ENCODE measurements around the gene HIVEP1. TPM values are rescaled to one million over a fixed set of nuclear protein-coding genes. Genes with fewer than 3 reads are reported as not detected.

Gene HIVEP1
- total and polyA plus RNA-seq, 2 of the 8 experiments (the other 6 are each of a cell fraction or from before 2014, with no cell fraction given) = 22.6 to 23.1 TPM

GRCh38 chr6:11992086-11992485 is 20.0 kb upstream of the HIVEP1 start:
- Histone ChIP-seq H3K23me2 (ENCODE audit: low read depth, low read length) (no peaks in the 10 kb centered on the region), H3K4me1 (replicated peaks in 1 of 4; ENCODE audit: control insufficient read depth in 3 of 4, insufficient read depth in 4 of 4, low read length in 3 of 4) (no peaks in the 10 kb centered on the region; a peak in 1 of 7 replicates), H4K20me1 (replicated peaks in 1 of 2; ENCODE audit: control insufficient read depth in 1 of 2, insufficient read depth in 2 of 2, low read length in 2 of 2) (no peaks in the 10 kb centered on the region), H3K14ac (ENCODE audit: insufficient read length) (no peak overlapping the region), H3K9me3 (ENCODE audit: insufficient read depth in 2 of 2, low read depth in 1 of 2, low read length in 1 of 2) (no peaks in the 10 kb centered on the region), H3K56ac (replicated peaks; ENCODE audit: insufficient read length, low read depth, low read length) (no peak overlapping the region), H3K4me2 (ENCODE audit: insufficient read depth in 1 of 2, low read depth in 2 of 2, low read length in 2 of 2) (no peak overlapping the region), H3K79me1 (ENCODE audit: low read depth, low read length) (no peaks in the 10 kb centered on the region), H2BK20ac (ENCODE audit: low read length) (no peak overlapping the region), H3K36me3 (ENCODE audit: control insufficient read depth in 2 of 4, insufficient read depth in 4 of 4, low read length in 3 of 4) (no peaks in the 10 kb centered on the region), H2BK15ac (ENCODE audit: low read length) (no peak overlapping the region), H3K4me3 (ENCODE audit: extremely low read depth in 1 of 4, insufficient read depth in 2 of 4, low read depth in 3 of 4, low read length in 4 of 4) (no peak overlapping the region), H4K91ac (replicated peaks; ENCODE audit: insufficient read length, low read length) (no peak overlapping the region), H2BK120ac (replicated peaks; ENCODE audit: low read depth, low read length) (no peak overlapping the region), H3K79me2 (ENCODE audit: control insufficient read depth in 1 of 2, insufficient read depth in 2 of 2, low read length in 2 of 2) (no peaks in the 10 kb centered on the region), H3K23ac (ENCODE audit: insufficient read length) (no peak overlapping the region), H2AFZ (ENCODE audit: low read length) (no peak overlapping the region), H4K8ac (ENCODE audit: extremely low read depth, insufficient read depth, low read length) (no peak overlapping the region), H3K18ac (ENCODE audit: extremely low read depth, low read length) (no peak overlapping the region), H3K27me3 (replicated peaks in 1 of 4; ENCODE audit: control insufficient read depth in 3 of 4, extremely low read depth in 1 of 4, insufficient read depth in 3 of 4, low read length in 3 of 4) (no peaks in the 10 kb centered on the region), H2AK5ac (ENCODE audit: low read depth, low read length) (no peak overlapping the region), H3K9ac (replicated peaks in 1 of 4; ENCODE audit: extremely low read depth in 1 of 4, low read depth in 3 of 4, low read length in 3 of 4) (no peak overlapping the region), H2BK5ac (ENCODE audit: low read depth, low read length) (no peak overlapping the region), H4K5ac (ENCODE audit: insufficient read length, low read depth, low read length) (no peak overlapping the region), H2BK12ac (ENCODE audit: low read depth, low read length) (no peak overlapping the region), H3K27ac (ENCODE audit: low read depth, low read length) (no peak overlapping the region), H3K4ac (replicated peaks; ENCODE audit: insufficient read length, low read depth, low read length) (no peak overlapping the region)
- ChIA-PET CTCF (ENCODE audit: partially characterized antibody) (interaction anchor here (1.0 to 1.6 kb wide), 2 partner anchors 20 to 303 kb away, joined by 3 to 7 read pairs; no protein-coding TSS in a partner anchor), POLR2A (ENCODE audit: partially characterized antibody) (interaction anchor here (1.4 kb wide), 1 partner anchor 17 kb away, joined by 5 read pairs; no protein-coding TSS in a partner anchor)
- 67% methylated on average over 2 of the region's 2 CpGs; no CpG with 5 or more reads in 1 of the 2 experiments for WGBS, 2 experiments (ENCODE audit: extremely low coverage in 1 of 2, insufficient coverage in 1 of 2, insufficient read length in 1 of 2, insufficient replicate concordance in 2 of 2, low coverage in 1 of 2, low lambda C conversion rate in 2 of 2, missing lambda C conversion rate in 1 of 2)
- DNase-seq (ENCODE audit: low read depth in 1 of 2, low spot score in 2 of 2) = no peak
- FAIRE-seq = no peak
- TF ChIP-seq CTCF (IDR thresholded peaks at IDR 0.05; ENCODE audit: control extremely low read depth in 1 of 3, insufficient read depth in 1 of 3, low read depth in 1 of 3, low read length in 3 of 3) = no peak
- TF ChIP-seq TEAD4 (IDR thresholded peaks at IDR 0.05; ENCODE audit: low read depth, low read length) = no peak
- TF ChIP-seq HDAC6 (IDR thresholded peaks at IDR 0.05; ENCODE audit: low read depth, low read length) = no peak
- no peak for TF ChIP-seq HDAC2 (IDR thresholded peaks at IDR 0.05; ENCODE audit: borderline replicate concordance in 1 of 2, low read depth in 2 of 2, low read length in 2 of 2)
- TF ChIP-seq SP4 (IDR thresholded peaks at IDR 0.05; ENCODE audit: low read length) = no peak
- no peak for TF ChIP-seq KDM1A (IDR thresholded peaks at IDR 0.05; ENCODE audit: borderline replicate concordance, low read length)
- no peak for TF ChIP-seq FOSL1 (IDR thresholded peaks at IDR 0.05; ENCODE audit: insufficient read depth, low read depth, low read length)
- no peak for TF ChIP-seq USF2 (IDR thresholded peaks at IDR 0.05; ENCODE audit: low read length)
- TF ChIP-seq CHD1 (IDR thresholded peaks at IDR 0.05; ENCODE audit: low read depth, low read length) = no peak
- TF ChIP-seq RNF2 (IDR thresholded peaks at IDR 0.05; ENCODE audit: borderline replicate concordance, low read depth, low read length, missing control alignments, poor library complexity, severe bottlenecking) = no peak
